ACHN (cell line): ENCODE data around the gene OSBPL2.

Experiments
- DNase-seq: peaks from one replicate; pipeline ENCODE4 v3.0.0-alpha.2; 2015
- in situ Hi-C: cut with HindIII; loops from 2 replicates; pipeline ENCODE4 v1.10.0; 2017; ENCODE audit warnings: low sequenced_read_pairs, low pct_ligation_motif_present, low pct_unique_long_range_greater_than_20kb

OSBPL2 gene

GRCh38 chr20:62230696-62231095 is 7.6 kb upstream of the OSBPL2 start:
- in situ Hi-C loops = no loop called here
- DNase-seq = no peak

- no peak for DNase-seq
- in situ Hi-C loops = no loop called here
Measured at GRCh38 chr20:62231292-62231691, 7.0 kb upstream of the OSBPL2 start.

GRCh38 chr20:62232194-62232593 is 6.1 kb upstream of the OSBPL2 start:
- DNase-seq = no peak
- in situ Hi-C loops = no loop called here

GRCh38 chr20:62232770-62233645 is 5.3 kb upstream of the OSBPL2 start:
- in situ Hi-C loops = no loop called here
- DNase-seq = no peak

DNA sequence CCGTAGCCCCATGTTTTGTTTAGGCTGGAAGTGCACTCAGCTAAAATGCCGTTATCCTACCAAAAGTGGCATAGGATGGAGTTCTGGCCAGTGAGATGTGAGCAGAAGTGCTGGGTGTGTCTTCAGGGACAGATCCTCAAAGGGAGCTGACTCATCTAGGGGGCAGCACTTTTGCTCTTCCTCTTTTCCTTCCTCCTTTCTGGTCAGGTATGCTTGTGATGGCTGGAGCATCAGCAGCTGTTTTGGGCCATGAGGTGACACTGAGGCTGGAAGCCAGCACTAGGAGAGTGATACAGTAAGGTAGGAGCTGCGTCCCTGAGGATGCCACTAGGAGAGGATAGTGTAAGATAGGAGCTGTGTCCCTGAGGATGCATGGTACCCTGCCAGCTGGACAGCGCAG is 4.6 kb upstream of the OSBPL2 start:
- DNase-seq = no peak
- in situ Hi-C loops = no loop called here

- in situ Hi-C loops = no loop called here
- DNase-seq = no peak
Measured at GRCh38 chr20:62234339-62234738, 4.0 kb upstream of the OSBPL2 start.

DNA sequence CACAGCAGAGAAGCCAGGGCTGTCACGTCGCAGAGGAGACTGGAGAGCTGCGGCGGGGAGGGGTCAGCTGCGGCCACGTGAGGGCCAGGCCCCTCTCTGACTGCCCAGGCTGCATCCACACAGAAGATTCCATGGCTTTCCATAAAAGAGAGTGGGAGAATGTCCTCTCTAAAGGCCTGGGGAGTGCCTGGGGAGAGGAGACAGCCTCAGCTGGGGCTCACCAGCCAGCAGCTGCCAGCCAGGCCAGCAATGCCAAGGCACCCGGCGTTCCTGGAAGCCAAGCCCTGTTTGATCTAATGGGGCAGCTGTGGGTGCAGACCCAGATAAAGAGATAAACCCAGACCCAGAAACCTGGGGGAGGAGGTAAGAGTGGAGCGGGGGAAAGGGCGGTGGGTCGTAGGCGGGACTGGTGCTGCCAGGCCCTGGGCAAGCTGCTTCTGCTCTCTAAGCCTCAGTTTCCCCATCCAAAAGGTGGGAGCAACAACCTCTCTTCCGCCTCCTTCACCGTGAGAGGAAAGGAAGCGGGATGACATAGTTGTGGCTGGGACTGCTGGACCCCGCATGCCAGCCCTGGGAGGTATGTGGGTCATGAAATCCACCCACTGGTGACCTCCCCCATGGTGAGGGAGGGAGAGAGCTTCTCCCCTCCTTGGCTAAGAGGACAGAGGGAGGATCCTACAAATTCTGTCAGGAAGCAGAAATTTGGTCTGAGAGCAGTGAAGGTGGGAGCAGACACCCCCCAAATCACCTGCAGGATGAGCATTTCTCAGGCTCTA is 3.1 kb upstream of the OSBPL2 start:
- in situ Hi-C loops = no loop called here
- no peak for DNase-seq

DNA sequence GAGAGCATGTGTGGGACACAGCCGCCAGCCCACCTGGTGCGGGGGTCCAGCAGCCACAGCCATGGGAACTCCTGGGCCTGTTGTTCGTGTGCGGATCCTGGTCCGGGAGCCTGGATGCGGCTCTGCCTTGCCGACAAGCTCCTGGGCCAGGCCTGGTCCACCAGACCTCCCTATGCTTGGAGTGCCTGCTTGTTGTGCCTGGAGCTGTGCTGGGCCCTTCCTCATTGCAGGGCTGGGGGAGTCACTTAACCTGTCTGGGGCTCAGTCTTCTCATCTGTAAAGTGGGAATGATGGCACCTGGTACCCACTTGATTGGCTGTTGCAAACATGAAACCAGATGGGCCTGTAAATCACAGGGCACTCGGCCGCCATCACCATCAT is 2.6 kb upstream of the OSBPL2 start:
- in situ Hi-C loops = no loop called here
- DNase-seq = no peak

- in situ Hi-C loops = no loop called here
- DNase-seq = no peak
Measured at GRCh38 chr20:62236200-62236599, 2.1 kb upstream of the OSBPL2 start.

GRCh38 chr20:62236766-62237513 is 1.4 kb upstream of the OSBPL2 start:
- in situ Hi-C loops = no loop called here
- no peak for DNase-seq

DNA sequence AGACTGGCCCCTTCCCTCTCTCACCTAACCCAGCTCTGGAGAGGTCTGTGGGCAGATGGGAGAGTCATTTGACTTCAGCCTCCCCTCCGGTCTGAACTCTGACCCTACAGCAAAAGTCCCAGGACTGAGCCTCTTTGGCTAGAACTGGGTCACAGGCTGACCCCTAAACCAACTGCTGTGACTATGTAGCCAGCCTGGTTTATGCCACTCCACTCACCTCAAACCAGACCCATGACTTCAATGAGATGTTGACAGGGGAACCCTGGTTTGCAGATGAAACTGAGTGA is 864 bp upstream of the OSBPL2 start:
- in situ Hi-C loops = no loop called here
- DNase-seq = no peak

DNA sequence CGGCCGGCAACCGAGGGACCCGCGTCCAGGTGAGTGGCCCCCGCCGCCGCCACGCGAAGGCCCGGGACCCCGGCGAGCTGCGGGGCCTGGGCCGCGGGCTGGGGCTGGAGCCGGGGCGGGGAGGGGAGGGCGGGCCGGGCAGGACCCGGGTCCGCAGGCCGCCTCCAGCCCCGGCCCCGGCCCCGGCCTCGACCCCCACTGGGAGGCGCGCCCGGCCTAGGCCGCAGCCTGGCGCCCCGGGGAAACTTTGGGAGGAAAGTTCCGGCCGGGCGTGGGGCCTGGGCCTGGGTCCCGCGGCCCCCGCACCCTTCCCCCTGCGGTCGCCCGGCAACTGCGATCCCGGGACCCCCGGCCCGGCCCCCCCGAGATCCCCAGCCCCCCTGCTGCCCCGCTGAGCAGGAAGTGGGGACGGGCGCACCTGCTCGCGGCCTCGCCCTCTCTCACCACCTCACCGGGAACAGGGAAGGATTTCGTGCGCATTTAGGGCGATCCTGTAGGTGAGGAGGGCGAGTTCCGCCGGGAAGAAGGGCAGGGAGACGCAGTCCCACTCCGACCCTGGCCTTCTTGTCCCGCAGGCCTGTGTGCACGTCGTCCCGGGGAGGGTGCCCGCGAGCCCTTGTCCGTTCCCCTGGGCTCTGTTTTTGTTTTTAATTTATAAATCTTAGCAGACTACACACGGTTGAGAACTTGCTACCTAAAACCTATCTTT is 402 bp downstream of the OSBPL2 start:
- DNase-seq = no peak
- in situ Hi-C loops = no loop called here

DNA sequence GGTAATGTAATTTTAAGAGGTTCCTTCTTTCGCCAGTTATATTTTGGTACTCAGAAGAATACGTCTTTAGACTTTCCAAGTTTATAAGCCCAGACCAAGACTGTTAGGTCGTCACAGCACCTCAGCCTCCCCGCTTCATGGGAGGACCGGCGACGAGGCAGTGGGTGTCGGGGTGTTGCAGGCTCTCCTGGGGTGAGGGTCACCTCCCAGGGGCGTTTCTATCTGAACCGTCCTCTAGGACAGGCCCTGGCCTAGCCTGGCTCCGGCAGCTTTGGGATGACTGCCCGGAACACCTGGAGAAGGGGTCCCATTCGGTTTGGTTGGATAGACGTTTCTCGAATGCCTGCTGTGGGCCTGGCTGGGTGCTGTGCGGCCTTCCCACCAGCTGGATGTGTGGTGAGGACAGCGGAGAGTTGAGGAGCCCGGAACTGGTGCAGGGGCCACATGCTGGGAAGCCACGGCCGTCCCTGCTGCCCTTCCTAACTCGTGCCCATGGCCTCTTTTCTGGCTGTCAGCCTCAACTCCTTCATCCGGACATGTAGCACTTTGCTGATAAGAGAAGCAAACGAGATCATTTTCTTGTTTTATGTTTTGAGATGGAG is 1.1 kb downstream of the OSBPL2 start:
- no peak for DNase-seq
- in situ Hi-C loops = no loop called here

DNA sequence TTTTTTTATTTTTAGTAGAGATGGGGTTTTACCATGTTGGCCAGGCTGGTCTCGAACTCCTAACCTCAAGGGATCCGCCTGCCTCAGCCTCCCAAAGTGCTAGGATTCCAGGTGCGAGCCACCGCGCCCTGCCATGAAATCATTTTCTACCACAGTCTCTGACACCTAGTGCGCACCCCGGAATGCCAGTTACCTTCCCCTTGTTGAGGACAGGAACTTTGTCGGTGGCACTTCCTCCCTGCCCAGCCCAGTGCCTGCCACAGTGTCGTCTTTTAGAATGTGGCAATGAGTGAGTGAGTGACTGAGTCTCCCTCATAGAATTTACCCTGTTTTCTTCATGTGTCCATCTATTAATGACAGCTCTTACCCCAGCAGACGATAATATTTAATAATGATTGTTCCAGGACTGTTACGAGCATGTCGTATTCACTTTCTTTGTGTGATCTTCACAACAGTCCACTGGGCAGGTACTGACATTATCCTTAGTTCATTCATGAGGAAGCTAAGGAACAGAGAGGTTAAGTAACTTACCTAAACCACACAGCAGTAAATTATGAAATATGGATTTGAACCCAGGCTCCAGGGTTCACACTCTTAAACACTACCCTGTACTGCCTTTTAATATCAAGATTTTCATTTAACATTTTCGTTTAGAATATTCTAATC is 1.8 kb downstream of the OSBPL2 start:
- in situ Hi-C loops = no loop called here
- no peak for DNase-seq

- in situ Hi-C loops = no loop called here
- no peak for DNase-seq
Measured at GRCh38 chr20:62241506-62241905, 3.2 kb downstream of the OSBPL2 start.

DNA sequence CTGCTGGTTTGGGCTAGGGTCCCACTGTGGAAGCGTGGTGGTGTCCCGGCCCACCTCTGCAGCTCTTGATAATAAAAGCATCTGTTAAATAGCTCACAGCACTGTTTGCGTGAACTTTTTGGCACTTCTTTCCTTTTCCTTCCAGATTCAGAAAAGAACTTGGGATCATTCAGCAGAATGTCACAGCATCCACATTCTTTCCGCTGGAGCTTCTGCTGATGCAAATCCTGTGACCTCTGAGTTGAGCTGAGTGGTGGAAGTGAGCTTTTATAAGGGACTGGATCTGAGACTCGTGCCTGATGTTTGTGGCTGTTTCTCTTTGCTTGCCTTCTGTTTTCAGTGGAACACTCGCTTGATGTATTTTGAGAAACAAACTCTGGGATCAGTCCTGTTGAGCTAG is 3.9 kb downstream of the OSBPL2 start:
- in situ Hi-C loops = no loop called here
- DNase-seq = no peak

DNA sequence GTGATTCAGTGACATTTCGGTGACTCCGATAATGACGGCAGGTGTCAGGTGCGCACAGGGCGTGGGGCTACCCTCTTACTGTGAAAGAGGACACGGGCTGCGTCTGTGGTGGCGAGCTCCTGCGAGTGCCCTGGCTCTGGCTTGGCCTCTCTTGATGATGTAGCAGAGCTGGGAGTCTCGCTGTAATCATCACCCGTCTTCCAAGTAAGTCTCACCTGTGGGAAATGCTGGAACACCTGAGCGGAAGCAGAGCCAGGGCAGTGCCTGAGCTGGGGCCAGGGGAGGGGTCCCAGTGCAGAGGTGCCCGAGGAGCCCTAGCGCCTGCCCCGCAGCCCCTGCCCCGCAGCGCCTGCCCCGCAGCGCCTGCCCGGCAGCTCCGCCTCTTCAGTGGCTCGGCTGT is 4.8 kb downstream of the OSBPL2 start:
- no peak for DNase-seq
- in situ Hi-C loops = no loop called here

- no peak for DNase-seq
- in situ Hi-C loops = no loop called here
Measured at GRCh38 chr20:62243906-62244515, 5.7 kb downstream of the OSBPL2 start.
